ENCODE results near the gene CCDC9B.

DNA sequence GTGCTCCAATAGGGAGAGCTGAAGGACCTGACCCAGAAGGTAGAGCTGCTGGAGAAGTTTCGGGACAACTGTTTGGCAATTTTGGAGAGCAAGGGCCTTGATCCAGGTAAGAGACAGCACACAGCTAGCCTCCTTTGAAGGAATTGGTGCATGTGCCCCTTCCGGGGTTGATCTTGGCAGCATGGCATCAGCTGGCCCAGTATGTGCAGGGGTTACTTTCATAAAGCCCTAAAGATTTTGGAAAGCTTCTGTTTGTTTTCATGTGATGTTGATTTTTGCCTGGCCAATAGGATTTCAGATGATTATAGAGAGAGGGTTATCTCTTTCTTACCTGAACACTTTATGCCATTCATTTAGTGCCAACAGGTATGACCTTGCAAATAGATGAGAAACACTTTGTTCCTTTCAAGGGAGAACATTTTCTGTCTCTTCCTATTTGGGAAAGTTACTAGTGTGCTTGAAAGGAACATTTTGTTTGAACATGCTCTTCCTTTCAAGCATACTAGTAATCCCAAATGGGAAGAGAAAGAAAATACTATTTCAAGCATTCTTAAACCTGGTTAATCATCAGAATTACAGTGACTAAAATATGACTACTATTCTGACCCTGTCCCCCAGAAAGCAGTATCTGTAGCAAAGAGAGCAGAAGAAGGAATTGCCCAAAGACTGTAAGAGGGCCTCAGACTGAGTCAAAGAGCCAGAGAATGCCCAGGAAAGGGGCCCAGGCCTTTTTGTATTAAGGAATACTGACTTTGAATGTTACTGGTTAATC lies 49.3 kb upstream of the CCDC9B start:
- TF ChIP-seq CTCF (IDR thresholded peaks at IDR 0.05) (no peak), EZH2 (IDR thresholded peaks at IDR 0.05) (no peak)
